ENCODE results near the gene MEOX1. TPM values are rescaled to one million over a fixed set of nuclear protein-coding genes. Genes with fewer than 3 reads are reported as not detected.

MEOX1 gene
- total RNA-seq, 1 donor from 2014 or later = 1.9 TPM

DNA sequence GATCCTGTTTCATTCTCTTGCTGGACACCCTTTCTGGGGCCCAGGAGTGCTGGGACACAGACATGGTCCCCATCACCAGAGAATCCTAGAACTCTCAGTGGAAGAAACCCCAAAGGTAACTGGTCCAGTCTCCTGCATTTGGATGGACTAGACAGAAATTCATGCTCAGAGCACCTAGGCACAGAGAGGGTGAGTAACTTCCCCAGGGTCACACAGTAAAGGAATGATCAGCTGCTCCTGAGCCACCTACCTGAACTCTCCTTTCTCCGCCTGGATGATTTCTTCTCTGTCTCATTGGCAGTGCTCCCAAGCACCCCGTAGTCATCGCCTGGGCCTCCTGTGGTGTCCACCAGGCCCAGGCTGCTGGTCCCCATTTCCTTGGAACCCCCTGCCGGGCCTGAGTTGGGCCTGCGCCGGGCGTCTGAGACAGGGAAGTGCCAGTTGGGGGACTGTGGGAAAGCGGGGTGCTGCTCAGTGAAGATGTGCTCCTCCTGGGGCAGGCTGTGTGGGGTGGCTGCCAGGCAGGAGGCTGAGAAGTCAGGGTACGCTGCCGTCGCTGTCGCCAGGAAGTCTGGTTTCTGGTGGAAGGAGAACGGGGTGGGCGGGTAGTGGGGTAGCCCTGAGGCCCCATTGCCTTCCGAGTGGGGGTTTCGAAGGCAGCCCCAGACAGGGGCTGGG is 767 bp downstream of the MEOX1 start:
- DNase-seq (ENCODE audit: extremely low read depth, low read depth, low spot score) = no peak

DNA sequence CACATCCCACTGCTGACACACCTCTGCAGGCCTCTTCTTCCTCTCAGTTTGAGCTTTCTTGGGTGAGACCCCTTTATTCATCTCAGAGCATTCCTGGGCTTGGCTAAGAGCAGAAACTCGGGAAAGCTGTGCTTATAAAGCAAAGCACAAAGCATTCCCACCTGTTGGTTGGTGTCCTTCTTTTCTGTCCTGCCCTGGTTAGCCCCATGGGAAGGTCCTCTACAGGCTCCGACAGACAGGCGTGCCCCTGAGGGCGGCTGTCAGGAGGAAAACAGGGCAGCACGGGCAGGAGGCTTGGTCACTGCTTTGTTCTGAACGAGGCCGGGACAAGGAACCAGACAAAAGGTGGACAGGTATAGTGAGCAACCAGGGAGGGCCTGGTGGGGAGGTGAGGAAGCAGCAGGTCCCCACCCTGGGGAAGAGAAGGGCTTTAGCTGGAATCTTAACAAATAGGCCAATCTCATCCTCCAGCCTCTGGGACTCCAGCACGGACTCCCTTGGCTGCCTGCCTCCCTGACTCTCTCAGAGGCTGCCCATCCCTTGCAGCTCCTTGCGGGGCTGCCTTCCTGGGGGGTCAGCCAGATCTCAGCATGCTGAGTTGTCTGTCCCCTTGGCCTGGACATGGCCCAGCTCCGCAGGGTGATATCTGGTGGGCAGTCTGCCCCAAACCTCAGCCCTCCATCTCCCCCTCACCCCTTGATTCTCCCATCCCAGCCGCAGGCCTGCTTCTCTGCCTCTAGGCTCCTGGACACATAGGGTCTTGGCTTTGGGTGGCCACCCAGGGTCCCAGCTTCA is 1.7 kb downstream of the MEOX1 start:
- no peak for DNase-seq (ENCODE audit: extremely low read depth, low read depth, low spot score)

DNA sequence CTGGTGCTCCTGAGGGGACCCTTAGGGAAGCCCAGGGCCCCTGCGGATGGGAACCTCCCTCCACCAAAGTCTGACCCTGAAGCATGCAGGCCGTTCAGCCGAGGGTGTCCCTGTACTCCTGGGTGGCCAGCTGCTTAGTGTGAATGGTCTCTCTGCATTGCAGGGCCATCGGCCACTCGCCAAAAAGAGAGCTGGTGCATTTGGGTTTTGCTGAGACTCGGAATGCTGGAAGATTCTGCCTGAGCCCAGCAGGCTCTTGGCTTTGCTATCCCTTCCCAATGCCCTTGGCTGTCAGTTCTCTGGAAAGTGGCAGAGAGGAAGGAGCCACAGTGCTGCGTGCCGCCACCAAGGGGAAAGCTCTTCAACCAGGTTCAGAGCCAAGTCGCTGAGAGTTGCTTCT is 2.8 kb downstream of the MEOX1 start:
- DNase-seq (ENCODE audit: extremely low read depth, low read depth, low spot score) = no peak

DNA sequence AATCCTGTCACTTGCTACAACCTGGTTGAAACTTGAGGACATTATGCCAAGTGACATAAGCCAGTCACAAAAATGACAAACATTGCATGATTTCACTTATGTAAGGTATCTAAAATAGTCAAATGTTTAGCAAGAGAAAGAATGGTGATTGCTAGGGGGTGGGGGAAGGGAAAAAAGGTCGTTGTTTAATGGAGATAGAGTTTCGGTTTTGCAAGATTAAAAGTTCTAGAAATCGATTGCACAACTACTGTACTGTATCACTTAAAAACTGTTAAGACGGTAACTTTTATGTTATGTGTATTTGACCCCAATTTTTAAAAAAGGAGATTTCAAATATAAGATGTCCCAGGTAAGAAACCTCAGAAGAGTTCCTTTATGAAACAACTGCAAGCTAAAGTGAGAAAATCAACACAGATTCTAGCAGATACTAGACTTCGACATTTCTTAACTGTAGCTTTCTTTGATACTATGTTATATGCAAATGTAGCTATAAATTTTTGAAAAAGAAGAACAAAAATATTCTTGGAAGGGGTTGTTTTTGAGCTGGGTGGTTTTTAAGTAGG is 5.9 kb downstream of the MEOX1 start:
- DNase-seq (ENCODE audit: extremely low read depth, low read depth, low spot score) = no peak

GRCh38 chr17:43652124-43652480 is 9.6 kb downstream of the MEOX1 start:
- no peak for DNase-seq (ENCODE audit: extremely low read depth, low read depth, low spot score)

DNA sequence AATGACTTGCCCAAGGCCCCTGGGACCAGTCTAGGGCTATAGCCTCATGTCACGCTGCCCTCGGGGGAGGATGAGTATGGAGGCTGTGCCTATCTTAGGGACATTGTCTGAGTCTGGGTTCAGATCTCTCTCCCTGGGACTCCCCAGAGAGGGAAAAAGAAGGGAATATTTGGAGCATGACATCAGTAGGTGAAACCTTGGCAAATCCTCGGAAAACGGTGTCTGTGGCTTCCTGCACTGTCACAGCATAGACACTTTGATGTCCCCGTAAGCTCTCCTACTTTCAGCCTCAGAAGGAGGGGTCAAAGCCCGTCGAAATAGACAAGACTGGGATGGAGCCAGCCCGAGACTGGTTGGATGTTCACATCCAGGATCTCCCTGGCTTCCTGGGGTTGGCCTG is 11.3 kb downstream of the MEOX1 start:
- no peak for DNase-seq (ENCODE audit: extremely low read depth, low read depth, low spot score)

DNA sequence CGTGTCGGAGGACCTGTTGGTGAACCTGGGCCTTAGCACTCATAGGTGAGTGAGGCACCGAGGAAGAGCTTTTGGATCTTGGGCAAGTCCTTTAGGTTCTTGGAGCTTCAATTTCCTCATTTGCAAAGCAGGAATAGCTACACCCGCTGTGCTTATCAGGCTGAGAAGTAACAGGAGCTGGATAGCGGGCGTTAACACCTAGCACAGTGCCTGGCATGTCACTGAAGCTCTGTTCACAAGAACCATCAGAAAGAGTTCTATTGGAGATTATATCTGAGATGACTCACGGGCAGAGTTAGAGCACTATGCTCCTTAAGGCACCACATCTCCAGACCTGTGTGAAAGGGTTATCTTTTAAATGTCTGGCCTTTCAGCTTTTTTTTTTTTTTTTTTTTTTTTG is 12.8 kb downstream of the MEOX1 start:
- DNase-seq (ENCODE audit: extremely low read depth, low read depth, low spot score) = no peak

DNA sequence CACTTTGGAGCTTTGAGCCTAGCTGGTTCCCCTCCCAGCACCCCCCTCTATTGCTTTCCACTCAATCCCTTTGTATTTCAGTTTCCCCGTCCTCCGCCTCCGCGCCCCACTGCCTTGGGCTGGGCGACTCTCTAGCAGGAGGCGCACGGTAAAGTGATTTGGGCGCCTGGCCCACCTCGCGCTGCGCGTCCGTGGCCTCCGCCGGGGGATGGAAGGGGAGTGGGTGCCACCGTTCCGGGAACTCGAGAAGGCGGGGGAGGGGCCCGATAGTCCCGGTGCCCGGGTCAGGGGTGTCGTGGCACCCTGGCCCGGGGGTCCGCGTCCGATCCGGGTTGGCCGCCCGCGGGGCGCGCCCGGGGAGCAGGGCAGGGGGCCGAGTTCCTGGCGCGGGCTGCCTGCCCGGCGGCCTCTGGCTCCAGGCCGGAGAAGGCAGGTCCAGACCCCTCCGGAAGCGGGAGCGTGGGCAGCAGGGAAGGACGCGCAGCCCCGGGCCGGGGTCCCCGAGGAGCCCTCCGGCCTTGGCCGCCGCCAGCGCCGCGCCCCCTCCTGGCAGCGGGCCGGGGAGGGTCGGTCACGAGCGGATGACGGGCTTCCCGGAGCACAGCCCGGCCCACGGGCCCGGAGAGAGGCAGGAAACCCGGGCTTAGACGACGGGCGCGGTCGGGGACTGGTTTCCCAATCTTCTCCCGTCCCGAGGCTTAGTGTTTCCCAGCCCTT is 15.8 kb downstream of the MEOX1 start:
- no peak for DNase-seq (ENCODE audit: extremely low read depth, low read depth, low spot score)

- no peak for DNase-seq (ENCODE audit: extremely low read depth, low read depth, low spot score)
Observed at GRCh38 chr17:43645450-43645764, 16.3 kb downstream of the MEOX1 start.

DNA sequence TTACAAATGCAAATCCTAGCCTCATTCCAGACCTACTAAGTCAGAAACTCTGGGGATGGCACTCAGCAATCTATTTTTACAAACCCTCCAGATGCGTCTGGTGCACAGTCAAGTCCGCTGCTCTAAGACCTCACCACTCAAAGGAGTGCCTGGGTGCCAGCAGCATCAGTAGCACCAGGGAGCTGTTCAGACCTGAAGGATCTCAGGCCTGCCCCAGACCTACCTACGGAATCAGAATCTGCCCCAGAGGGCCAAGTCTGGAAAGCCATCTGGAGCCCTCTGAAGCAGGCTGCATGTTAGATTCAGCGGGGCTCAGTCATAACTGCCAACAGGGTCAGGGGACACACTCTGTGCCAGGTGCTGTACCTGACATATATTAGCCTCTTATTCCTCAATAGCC is 17.6 kb downstream of the MEOX1 start:
- no peak for DNase-seq (ENCODE audit: extremely low read depth, low read depth, low spot score)

DNA sequence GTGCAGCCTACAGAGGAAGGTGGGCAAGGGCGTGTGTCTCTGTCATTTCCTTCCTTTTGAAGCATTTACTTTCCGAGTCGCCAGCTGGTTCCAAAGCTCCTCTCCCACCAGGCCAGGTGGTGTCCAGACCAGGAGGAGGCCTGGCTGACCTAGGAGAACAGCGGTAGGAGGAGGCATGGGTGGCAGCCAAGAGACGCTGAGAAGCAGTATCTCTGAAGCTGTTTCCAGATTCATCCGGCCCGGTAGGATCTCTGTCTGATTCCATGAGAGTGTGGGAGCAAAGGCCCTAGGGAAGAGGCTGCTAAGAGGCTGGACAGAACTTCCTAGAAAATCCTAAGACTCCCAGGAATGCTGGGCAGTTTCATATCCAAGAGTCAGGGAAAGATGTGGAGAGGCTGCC is 20.3 kb downstream of the MEOX1 start:
- no peak for DNase-seq (ENCODE audit: extremely low read depth, low read depth, low spot score)

GRCh38 chr17:43640491-43641252 is 21.1 kb downstream of the MEOX1 start:
- no peak for DNase-seq (ENCODE audit: extremely low read depth, low read depth, low spot score)

- no peak for DNase-seq (ENCODE audit: extremely low read depth, low read depth, low spot score)
Observed at GRCh38 chr17:43637563-43638323, 24.0 kb downstream of the MEOX1 start.

DNA sequence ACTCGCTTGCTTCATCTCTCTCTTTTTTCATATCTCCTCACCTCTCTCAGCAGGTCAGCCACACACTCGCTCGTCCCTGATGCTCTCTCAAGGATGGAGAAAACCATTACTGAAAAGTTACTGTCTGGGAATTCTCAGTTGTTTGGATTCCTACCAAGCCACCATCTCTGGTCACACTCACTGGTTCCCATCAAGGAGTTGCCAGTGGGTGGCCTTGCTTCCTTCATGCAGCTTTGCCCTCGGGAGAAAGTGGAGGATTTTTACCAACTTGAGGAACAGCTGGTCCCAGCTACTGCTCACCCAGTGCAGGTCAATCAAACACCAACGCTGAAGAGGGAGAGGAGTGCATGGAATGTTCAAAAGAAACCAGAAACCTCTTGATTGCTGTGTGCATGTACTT is 25.3 kb downstream of the MEOX1 start:
- DNase-seq (ENCODE audit: extremely low read depth, low read depth, low spot score) = no peak

DNA sequence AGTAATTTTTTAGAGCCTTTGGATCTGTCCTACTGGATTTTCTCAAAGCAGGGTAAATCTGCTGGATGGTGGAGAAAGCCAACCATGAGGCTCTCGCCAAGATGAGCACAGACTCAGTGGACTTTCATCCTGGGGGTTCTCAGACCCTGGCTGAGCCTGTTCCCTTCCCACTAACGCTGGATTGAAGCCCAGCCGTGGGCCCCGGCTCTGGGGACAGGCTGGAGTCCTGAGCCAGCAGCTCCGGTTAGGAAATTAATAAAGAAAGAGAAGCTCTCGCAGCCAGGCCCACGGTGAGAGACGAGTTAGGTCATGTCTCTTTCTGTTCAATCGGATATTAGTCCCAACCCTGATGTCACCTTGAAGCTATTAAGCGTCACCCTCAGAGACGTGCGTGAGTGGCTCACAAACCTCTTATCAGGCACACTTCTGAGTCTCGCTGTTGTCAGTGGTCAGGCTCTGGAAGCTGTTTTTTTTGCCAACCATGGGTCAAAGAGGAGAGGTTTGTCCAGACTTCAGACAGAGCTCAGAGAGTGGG is 27.1 kb downstream of the MEOX1 start:
- no peak for DNase-seq (ENCODE audit: extremely low read depth, low read depth, low spot score)

DNA sequence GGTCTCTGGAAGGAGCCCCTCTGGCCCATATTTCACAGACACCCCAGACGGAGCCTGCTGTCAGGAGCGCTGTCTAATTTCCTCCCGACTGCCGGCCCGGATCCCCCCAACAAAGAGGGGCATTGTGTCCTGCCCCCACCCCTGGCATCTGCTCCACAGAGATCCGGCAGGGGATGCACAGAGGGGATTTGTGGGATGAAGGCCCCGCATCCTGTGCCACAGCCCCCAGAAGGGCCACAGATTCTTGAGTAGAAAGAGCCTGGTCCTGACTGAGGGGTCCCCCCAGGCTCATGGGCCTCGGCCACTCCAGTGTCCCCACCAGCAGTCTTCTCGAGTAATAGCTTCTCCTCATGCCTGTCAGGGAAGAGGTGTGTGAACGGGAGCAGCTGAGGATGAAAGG is 29.5 kb downstream of the MEOX1 start:
- DNase-seq (ENCODE audit: extremely low read depth, low read depth, low spot score) = no peak

- no peak for DNase-seq (ENCODE audit: extremely low read depth, low read depth, low spot score)
Observed at GRCh38 chr17:43631429-43631828, 30.3 kb downstream of the MEOX1 start.

GRCh38 chr17:43628089-43628650 is 33.6 kb downstream of the MEOX1 start:
- DNase-seq (ENCODE audit: extremely low read depth, low read depth, low spot score) = no peak

GRCh38 chr17:43627653-43628052 is 34.1 kb downstream of the MEOX1 start:
- DNase-seq (ENCODE audit: extremely low read depth, low read depth, low spot score) = no peak

GRCh38 chr17:43626023-43626422 is 35.7 kb downstream of the MEOX1 start:
- DNase-seq (ENCODE audit: extremely low read depth, low read depth, low spot score) = no peak

Measured in glomerular endothelial cell (primary cell).